ENCODE data around the gene HOXA6.

Gene HOXA6

GRCh38 chr7:27149842-27150567 lies 2.4 kb upstream of the HOXA6 start:
- DNase-seq = no peak

- no peak for DNase-seq
These were observed 1.4 kb upstream of the HOXA6 start for GRCh38 chr7:27148756-27149641.

- no peak for DNase-seq
These were observed 619 bp upstream of the HOXA6 start for GRCh38 chr7:27148031-27148755.

DNA sequence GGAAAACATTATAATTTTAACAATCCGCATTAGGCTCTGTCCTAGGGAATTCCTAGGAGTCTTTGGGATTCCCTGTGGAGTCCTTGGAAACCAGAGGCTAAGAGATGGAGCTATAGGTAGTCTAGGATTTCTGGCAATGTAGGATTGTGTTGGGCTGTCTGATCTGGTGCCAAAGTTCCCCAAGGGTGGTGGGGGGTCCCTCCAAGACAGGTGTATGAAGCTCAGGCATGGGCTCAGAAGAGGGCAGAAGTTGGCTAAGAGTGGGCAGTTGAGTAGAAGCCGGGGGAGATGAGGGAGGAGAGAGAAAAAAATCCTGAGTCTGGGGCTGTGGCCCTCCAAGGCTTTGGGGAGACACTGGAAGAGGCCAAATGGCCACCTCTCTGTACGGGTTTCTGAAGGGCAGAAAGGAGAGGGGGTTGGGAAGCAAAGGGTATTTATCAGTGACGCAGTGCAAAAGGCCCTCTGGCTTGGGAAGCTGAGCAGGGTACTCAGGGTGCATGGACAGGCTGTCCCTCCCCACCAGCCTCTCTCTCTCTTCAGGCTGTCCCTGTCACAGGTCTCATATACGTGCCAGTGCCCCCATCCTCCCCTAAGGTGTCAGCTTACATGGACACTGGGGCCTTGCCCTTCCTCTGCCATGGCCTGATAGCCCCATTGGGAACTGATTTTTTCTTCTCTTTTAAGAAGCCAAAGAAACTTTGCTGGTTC lies 929 bp downstream of the HOXA6 start:
- DNase-seq = no peak

GRCh38 chr7:27145914-27146412 lies 1.6 kb downstream of the HOXA6 start:
- no peak for DNase-seq

DNA sequence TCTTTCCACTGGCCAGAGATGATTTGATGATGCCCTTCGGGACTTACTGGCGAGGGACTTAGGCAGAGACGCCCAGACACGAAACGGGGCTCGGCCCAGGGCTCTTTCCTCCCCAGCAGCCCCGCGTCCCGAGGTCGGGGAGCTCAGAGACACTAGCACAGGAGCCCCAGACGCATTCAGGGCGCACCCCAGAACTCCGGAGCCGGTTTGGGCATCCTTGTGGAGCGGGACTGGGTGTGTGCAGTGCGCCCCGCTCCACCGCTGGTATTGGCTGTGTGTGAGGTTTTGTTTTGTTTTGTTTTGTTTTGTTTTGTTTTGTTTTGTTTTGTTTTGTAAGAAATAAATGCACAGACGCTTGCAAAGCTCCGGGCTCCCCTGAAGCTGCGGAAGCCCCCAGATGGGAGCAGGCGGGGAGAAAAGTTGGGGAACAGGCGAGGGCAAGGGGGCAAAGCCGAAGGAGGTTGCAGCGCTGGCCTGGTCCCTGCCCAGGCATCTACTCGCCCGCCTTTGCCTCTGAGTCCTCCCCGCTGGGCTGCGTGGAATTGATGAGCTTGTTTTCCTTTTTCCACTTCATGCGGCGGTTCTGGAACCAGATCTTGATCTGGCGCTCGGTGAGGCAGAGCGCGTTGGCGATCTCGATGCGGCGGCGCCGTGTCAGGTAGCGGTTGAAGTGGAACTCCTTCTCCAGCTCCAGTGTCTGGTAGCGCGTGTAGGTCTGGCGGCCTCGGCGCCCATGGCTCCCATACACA lies 2.2 kb downstream of the HOXA6 start:
- DNase-seq = no peak

DNA sequence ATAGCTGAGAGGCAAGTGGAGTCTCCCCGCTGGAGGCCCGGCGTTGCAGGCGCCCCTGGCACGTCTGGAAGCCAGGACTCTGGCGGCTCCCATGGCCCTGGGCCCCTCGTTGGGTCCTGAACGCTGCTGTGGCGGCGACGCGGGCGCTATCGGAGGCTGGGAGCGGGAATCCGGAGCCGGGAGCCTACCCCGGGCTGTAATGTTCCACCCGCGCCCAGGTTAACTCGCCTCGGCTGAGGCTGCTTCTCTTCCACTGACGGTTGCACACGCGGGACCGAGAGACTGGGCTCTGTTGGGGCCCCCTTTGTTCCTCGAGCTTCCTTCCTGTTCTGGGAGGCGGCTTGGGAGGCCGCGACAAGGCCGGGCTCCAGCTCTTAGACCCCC lies 2.8 kb downstream of the HOXA6 start:
- no peak for DNase-seq

GRCh38 chr7:27143950-27144780 lies 3.4 kb downstream of the HOXA6 start:
- no peak for DNase-seq

GRCh38 chr7:27143023-27143949 lies 4.3 kb downstream of the HOXA6 start, which contains the start of gene HOXA5:
Gene HOXA5, minus strand, starts transcription at chr7:27143681. Its CDS starts 74 bp downstream, at chr7:27143607.
- no peak for DNase-seq

DNA sequence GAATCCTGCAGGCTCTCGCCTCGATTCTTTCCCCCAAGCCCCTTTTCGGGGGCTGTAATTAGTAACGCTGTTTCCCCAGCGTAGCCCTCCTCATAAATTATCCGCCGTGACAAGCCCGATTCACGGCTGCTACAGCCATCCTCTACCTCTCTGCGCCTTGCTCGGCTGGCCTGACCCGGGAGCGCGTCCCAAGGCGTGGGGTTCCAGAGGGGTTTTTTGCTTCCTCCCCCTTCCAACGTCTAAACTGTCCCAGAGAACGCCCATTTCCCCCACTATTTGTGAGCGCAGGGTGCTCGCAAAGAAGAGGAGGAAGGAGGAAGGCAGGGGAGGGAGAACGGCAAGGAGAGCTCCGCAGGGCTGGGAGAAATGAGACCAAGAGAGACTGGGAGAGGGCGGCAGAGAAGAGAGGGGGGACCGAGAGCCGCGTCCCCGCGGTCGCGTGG lies 5.0 kb downstream of the HOXA6 start:
- no peak for DNase-seq

DNA sequence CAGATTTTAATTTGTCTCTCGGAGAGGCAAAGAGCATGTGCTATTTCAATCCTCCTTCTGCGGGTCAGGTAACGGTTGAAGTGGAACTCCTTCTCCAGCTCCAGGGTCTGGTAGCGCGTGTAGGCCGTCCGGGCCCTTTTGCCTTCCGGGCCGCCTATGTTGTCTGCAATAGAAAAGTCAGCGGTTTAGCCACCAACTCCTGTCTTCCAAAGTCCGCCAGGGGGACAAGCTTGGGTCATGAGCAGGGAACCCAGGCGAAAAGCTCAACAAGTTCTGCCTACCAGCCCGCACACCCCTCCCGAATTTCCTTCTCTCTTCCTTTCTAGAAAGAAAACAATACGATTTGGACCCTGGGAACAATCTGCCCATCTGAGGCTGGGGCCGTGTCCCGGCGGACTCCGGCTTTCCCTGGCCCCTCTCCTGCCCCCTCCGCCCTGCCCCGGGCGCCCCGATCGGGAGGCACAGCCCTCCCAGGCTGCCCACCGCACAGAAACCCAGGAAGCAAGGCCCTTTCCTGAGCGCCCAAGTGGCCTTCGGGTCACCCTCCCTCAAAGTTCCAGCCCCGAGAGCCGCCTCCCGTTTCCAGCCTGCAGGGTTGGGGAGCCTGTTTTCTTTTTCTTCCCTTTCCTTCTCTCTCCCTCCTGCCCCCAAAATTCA lies 5.5 kb downstream of the HOXA6 start:
- DNase-seq = no peak

DNA sequence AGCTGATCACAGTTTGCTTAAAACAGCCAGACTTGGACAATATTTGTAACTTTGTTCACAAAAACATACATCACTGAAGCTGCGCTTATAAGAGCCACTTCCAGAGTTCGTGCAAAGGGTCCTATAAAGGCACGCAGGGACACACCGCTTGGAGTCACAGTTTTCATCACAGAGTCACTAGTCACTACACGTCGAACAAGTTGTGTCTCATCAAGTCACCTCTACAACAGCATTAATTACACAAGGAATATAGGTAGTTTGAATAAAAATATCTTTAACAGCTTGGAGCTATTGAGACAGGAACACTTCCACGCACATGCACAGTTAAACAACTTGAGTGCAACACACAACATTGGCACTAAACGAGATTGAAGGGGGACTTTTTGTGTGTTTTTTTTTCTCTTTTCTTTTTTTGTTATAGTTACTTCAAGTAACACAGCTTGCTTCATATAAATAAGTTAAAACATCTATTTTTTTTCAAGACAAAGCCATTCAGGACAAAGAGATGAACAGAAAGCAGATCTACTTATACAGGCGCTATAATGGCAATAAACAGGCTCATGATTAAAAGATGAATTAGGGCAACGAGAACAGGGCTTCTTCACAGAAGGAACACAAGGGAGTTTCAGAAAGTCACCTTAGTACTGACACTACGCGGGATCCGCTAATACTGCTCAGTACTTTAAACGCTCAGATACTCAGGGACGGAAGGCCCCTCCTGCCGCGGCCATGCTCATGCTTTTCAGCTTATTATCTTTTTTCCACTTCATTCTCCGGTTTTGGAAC lies 6.2 kb downstream of the HOXA6 start:
- DNase-seq = no peak

DNA sequence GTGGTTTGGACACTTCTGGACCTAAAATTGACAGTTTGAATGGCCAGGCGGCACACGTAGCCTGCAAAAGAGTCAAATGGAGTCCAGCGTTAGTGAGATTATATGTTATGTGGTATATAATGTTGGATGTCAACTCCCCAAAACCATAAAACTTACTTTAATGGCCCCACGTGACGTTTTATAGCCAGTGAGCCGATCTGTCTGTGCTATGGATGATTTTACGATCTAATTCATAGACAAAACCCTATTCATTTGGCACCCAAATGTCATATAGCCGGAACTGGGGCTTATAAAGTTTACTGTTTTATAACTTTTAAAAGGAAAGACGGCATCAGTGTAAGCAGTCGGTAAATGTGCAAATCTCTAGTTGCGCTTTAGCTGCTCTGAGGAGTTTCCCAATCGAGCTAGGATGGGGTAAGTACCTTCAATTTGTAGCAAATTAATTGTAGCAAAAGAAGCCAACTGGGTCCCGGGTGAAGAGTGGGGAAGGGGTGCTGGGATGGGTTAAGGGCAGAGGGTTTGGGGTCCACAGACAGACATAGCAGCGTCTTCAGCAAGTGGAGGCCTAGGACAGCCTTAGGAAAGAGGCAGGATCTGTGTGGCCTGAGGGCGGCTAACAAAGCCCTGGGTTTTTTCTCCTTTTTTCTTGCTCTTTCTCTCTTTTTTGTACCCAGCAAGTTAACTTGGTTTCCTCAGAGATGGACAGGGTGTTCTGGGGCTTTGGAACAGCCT lies 7.3 kb downstream of the HOXA6 start:
- no peak for DNase-seq

DNA sequence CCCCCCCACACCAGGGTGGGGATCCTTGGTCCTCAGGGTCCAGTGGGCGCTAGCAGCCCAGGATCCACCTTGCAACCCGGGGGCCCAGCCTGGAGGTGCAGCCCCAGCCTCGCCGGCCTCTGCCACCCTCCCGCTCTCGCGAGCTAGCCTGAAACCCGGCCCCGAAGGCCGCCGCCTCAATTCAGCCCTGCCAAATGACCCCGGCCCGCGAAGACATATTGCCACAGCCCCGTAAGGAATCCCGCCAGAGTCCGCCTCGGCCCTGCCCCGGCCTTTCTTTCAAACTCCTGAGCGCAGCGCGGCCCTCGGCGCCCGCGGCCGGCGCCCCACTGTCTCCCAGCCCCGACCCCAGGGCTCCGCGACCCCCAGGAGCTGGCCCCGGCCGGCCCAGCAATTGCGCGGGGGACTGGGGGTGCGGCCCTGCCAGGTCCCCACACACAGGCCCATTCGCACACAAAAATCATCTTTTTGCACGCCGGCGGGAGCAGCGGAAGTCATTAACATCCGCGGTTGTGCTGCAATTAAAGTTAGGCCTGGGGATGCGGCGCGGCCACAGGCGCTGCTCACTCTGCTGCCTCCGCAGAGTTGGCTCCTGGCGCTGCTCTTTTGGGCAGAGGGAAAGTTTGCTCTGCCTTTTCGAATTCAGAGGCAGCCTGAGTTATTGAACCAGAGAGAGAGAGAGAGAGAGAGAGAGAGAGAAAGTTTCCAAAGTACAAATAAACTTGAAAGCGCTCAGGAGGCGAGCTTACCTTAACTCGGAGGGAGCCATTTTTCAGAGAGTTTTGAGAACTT lies 8.0 kb downstream of the HOXA6 start:
- DNase-seq = no peak

DNA sequence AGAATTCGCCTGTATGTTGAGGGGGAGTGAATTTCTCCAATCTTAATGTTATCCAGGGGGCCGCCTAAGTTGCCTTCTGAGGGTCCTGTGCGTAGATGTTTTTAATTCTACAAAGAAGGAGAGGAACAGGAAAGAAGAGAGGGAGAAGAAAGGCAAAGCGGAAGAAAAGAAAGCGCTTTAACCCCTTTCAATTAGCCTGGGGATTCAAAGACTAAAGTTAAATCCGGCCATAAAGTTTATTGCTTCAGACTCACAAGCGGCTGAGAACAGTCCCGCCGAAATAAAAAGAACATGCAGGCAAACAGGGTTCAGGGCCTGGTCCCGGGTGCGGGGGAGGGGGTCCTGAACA lies 8.6 kb downstream of the HOXA6 start:
- no peak for DNase-seq

GRCh38 chr7:27138472-27138871 lies 9.1 kb downstream of the HOXA6 start:
- DNase-seq = no peak

Measured in T-helper 9 cell (primary cell).